Measurements from ENCODE around the gene HMCN2.

DNA sequence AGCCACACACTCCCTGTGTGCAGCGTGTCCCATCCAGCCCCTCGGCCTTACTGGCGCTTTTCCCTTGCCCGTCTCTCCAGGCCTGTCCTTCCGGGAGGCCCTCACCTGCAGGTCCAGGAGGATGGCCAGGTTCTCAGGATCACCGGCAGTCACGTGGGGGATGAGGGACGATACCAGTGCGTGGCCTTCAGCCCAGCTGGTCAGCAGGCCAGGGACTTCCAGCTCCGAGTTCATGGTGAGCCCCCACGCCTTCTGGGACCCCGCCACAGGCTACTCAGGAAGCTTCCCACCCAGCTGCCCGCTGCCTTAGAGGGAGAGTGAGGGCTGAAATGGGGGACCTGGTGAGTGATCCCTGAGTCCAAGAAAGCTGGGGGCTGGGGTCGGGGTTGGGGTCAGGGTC is 85.8 kb downstream of the HMCN2 start:
- no peak for TF ChIP-seq ZNF274 (IDR thresholded peaks at IDR 0.05; ENCODE audit: low read depth, low read length)
- no peak for TF ChIP-seq YY1 (IDR thresholded peaks at IDR 0.05; ENCODE audit: insufficient read depth, insufficient read length)
